NCI-H2107 treated with DMSO at 0.1 percent for 48 hours (cell line): ENCODE data around the gene ZBP1.
"Not testable (repeated sequence)": the region's sequence is repeated elsewhere in the genome, so short reads cannot be mapped to it uniquely, and the experiment has no call there.

Experiments used
- DNase-seq: peaks from one replicate; lab custom pipeline; 2025; ENCODE audit not compliant: unreplicated experiment; lab: John Stamatoyannopoulos, UW

Gene ZBP1

DNA sequence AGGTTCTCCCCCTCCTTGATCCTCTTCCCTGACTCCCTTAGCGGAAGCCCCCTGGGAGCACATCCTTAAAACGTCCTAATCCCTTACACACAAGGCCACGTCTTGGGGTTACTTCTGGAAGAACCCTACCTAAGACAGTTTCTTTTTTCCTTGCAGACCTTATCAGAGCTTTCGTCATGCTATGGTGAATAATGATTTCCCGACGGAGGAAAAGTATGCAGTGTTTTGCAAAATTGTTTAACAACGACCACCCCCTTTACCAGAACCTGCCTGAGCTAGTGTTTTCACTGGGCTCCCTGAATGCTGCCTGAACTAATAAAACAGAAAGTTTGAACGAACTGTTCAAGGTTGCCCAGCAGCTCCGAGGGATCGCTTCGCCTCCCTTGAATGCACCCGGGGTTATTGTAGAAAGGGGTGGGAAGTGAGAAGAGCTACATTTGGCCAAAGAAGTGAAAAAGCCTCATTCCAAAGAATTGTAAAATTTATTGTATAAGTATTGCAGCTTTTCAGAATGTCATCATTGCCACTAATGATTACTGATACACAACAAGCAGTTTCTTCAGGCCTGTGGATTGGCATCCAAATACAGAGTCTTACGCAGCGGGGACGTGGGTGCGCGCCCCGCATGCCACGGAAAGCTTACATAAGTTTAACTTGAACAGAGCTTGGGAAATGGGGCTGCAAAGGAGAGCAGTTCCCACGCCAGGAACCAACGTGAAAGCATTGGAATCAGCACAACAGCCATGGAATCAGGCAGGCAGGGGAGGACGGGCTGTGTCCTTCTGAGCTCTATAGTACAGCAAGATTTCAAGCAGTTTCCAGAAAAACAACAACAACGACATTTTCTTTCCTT, 27.9 kb upstream of the ZBP1 start:
- no peak for DNase-seq

DNA sequence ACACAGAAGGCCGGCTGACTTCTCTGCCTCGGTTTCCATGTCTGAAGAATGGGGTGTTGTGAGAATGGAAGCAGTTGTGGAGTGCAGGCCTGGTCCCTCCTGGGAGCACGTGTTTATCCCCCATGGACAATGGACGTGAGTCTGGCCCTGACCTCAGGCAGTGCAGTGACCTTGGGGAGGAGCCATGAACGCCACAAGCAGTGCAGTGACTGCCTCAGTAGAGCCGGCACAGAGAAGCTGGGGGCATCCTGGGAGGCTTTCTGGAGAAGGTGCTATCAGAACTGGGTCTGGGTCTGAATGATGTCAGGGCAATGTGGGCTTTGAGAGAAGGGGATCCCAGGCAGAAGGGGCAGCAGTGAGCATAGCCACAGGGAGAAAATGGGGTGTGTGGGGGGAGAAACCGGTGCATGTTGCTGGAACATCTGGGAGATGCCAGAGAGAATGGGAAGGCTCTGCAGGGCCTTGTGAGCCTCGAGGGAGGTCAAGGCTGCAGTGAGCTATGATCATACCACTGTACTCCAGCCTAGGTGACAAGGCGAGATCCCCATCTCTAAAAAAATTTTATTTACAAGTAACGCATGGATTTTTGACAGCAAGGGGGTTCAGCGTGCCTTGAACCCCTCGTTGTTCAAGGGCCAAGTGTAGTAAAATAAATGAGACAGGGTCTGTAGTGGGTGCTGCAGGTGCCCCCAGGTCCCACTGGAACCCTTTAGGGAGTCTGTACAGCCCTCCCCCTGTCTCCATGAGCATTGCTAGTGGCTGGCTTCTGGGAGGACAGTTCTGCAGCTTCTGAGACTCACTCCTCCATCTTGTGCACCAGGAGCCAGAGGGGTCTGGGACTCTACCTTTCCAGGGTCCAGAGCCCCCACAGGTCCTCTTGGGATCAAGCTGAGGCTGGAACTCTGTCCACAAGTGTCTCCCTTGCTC, 27.0 kb upstream of the ZBP1 start:
- DNase-seq: no peak

DNA sequence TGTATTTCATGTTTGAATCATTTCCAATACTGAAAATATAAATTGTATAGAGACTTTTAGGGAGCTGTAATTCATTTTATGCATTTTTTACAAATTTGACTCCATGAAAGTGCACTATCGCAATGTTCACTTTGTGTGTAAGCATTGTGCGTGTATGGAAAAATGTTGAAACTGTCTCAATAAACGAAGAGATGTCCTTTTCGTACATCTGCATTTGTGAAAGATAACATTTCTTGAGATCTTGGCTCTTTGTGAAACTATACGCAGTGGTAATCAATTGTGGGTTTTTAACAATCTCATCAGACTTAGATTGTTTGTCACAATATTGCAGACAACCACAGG, 18.6 kb upstream of the ZBP1 start:
- DNase-seq: no peak

DNA sequence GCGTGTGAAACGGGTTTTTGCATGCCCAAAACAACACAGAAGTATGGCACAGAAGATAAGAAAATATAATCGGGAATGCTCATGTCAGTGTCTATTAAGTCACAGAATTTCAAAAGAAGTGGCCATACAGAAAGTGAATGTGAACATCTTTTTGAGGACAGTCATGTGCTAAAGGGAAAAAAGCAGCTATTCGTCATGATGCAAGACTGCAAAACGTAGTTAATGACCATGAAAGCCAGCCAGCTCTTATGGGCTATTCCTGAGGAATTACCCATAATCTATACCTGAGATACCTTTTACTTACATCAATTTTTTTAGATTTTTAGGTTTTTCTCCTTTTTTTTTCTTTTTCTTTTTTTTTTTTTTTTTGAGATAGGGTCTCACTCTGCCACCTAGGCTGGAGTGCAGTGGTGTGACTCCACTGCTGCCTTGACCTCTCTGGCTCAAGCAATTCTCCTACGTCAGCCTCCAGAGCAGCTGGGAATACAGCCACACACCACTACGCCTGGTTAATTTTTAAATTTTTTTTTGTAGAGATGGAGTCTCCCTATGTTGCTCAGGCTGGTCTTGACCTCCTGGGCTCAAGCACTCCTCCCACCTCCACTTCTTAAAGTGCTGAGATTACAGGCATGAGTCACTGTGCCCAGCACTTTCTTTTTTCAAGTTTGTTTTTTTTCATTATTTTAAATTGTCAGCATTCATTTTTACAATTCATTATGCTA, 18.1 kb upstream of the ZBP1 start:
- DNase-seq: no peak

DNA sequence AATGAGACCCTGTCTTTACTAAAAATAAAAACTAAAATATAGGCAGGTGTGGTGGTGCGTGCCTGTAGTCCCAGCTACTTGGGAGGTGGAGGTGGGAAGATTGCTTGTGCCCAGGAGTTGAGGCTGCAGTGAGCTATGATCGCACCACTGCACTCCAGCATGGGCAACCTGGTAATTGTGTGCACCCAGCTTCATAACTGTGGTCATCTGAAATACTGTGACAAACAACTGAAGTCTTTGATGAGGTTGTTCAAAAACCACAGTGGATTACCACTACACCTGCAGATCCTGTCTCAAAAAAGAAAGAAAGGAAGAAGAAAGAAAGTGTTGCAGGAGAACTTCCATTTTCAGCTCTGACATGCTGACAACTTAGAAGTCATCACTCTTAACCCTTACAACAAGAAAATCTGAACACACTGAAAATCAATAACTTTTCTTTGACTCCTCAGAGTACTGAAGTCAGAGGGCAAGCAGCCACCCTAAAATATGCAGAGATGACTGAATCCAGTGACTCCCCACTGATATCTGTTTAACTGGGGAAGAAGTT, 13.8 kb upstream of the ZBP1 start:
- DNase-seq: no peak

DNA sequence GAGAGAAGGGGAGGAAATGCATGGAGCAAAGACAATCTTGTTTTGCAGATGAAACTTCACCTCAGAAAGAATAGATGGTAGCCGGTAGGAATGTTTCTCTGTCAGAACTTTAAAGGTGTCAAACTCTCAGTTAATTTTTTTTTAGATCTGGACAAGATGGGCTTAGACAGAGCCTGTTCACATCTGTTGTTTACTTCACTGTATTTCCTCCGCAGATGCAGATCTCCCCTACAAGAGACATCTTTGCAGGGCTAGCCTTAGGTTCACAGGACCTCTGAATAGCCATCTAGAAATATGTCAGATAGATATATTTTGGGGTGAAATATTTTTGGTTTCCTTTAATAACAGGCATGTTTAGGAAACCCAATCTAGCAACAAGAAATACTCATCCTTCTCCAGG, 12.1 kb upstream of the ZBP1 start:
- DNase-seq: no peak

DNA sequence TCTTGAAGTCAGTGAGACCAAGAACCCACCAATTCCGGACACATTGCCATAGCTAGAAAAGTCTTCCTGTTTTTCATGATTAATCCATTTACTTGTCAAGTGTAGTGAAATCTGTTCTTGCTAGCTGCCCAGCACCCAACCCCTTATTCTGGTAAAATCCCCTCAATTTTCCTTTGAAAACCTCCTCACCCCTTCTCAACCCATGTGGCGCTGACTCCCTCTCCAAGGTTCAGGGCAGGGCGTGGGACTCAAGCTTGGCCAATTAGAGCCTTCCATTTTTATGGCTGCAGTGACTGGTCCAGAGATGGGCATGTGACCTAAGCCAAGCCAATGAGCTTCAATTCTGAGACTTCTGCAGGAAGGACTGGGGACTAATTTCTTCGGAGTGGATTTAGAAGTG, 9.8 kb upstream of the ZBP1 start:
- DNase-seq: no peak

DNA sequence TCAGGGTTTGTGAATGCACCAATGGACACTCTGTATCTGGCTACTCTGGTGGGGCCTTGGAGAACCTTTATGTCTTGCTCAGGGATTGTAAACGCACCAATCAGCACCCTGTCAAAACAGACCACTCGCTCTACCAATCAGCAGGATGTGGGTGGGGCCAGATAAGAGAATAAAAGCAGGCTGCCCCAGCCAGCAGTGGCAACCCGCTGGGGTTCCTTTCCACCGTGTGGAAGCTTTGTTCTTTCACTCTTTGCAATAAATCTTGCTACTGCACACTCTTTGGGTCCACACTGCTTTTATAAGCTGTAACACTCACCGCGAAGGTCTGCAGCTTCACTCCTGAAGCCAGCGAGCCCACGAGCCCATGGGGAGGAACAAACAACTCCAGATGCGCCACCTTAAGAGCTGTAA, 9.3 kb upstream of the ZBP1 start:
- DNase-seq: not testable (repeated sequence)

DNA sequence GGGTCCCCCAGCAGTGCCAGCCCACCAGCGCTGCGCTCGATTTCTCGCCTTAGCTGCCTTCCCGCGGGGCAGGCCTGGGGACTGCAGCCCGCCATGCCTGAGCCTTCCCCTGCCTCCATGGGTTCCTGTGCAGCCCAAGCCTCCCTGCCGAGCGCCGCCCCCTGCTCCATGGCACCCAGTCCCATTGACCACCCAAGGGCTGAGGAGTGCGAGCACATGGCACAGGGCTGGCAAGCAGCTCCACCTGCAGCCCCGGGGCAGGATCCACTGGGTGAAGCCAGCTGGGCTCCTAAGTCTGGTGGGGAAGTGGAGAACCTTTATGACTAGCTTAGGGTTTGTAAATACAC, 8.7 kb upstream of the ZBP1 start:
- DNase-seq: not testable (repeated sequence)

DNA sequence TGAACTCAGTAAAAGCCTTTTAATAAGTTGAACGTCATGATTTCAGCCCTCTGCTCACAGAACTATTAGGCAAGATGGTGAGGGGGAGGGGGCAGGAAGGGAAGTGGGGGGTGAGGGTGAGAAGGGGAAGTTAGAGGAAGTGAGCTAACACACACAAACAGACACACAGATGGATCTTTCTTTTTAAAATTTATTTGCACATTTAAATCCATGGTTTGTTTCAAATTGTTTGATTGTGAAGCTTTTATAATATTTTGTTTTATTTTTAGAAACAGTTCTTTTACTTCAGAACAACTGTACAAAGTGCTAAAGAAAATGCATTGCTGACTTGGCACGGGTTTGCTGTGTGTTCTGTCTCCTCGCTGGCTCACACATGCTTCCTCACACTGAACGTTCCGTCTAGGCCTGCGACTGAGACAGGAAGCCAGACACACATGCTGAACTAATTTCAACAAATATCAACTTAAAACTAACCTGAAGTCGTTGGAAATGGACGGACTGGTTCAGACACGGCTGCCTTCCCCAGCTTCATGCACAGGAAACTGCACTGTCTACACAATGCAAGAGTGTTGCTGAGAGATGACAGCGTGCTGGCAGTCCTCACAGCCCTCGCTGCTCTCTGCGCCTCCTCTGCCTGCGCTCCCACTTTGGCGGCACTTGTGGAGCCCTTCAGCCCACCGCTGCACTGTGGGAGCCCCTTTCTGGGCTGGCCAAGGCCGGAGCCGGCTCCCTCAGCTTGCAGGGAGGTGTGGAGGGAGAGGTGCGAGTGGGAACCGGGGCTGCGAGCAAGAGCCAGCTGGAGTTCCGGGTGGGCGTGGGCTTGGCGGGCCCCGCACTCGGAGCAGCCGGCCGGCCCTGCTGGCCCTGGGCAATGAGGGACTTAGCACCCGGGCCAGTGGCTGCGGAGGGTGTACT, 8.1 kb upstream of the ZBP1 start:
- DNase-seq: no peak

DNA sequence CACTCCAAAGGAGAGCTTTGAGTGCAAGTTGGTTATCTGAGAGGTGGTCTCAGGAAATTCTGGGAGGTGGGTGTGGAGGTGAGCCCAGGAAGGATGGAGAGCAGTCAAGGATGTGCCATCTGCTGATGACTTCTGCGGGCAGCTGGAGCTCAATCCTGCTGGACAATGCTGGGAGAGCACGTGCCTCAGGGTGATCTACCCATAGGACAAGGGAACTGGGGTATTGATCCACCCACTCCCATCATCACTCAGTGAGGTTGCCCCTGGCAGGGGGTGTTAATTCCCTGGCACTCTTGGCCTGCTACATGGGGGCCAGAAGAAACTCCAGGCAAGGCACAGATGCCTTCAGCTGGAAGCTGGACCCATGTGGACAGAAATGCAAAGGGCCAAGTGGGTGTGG, 7.1 kb upstream of the ZBP1 start:
- DNase-seq: no peak

DNA sequence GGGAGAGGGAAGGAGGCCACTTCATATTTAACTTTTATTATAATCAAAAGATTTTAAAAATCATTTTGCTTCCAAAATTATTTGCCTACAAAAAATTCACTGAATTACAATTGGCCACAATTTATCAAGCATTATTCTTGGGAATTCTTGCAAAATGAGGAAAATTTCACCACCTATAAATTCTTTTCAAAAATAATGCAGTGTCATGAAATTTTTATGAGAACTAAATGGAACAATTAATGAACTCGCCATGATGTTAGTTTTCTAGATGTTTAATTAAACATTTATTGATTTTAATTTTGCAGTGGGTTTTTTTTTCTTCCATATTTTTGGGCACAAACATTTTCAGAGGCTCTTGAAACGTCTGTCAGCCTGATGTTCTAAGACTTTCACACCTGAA, 5.8 kb upstream of the ZBP1 start:
- DNase-seq: no peak

DNA sequence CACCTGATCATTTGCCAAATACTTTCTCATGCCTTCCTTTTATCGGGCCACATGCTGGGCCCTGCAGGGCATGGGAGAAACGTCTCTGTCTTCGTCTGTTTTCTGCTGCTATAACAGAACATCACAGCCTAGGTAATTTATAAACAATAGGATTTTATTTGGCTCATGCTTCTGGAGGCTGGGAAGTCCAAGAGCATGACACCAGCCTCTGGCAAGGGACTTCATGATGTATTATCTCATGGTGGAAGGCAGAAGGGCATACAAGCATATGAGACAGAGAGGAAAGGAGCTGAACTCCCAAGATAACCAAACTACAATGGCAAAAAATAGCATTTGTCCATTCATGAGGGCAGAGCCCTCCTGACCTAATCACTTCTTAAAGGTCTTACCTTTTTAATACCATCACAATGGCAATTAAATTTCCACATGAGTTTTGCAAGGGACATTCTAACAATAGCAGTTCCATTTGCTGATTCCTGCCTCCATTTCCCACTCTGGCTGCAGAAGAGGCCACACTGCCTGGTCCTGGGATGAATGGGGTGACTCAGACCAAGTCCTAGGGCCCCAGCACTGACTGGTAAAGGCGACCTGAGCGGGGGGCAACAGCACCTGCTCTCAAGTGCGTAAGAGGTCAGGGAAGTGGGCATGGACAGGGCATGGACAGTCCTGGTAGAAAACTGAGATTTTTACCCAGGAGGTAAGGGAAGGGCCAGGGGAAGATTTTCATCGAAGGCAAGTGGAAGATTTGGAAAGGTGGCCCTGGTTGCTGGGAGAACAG, 5.1 kb upstream of the ZBP1 start:
- DNase-seq: no peak

DNA sequence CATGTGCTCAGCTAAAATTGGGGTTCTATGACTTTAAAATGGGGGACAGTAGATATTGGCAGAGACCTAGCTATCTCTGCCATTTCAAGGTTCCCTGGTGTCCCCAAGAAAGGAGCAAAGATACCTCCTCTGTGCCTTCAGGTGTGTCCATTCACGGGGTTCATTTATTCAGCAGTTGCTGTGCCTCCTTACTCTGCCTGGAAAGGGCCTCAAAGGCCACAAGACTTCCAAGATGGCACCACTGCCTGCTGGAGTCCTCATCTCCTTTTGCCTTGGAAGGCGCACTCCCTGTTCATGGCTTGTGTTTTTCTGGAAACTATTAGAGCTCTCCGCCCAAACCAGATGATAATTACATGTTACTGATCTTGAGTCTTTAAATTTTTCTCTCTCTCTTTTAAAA, 3.9 kb upstream of the ZBP1 start:
- DNase-seq: no peak

DNA sequence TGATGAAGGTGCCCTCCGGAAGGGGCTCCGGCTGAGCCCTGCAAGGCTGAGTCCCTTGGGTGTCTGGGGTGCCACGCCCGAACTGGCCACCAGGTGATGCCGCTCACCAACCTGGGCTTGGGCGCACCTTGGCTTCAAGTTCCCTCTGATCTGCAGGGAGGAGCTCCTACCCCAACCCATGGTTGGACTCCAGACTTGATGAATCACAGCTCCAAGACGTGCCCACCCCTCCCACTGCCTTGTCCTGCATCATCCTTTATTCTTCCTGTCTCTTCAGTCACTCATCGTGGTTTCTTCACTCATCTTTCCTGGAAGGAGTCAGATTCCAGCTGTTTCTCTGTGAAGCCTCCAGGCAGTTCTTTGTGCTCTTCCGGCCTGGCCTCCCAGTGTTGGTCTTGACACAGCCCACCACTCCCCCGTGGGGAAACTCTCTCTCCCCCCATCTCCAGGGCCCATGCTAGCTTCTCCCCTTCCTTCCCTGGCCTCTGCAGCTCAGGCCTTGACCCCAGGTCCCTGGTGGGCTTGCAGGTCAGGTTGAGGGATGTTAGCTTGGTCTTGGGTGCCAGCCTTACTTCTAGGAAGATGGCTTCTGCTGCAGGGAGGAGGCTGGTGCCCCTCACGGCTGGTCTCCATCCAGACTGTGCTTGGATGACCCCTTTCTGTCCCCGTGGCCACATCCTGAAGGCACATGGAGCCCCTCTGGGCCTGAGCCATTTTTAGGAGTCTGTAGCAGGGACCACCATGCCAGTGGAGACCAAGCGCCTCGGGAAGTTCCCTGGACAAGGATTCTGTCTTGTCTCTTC, 2.6 kb upstream of the ZBP1 start:
- DNase-seq: no peak

DNA sequence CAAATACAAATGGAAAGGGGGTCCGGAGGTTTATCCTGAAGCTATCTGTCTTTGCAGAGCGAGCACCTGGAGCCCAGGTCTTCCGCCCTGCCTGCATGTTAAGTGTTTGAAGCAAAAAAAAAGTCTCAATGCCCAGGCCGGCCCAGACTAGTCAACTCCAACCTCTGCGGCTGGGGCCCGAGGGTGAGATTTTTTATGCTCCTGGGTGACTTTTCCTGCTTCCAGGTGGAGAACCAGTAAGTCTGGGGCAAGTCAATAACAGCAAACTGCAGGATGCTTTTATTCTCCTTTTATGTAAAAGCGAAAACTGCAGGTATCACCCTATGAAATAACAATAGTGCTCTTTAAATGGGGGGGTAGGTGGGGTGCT, 2.0 kb upstream of the ZBP1 start:
- DNase-seq: no peak

DNA sequence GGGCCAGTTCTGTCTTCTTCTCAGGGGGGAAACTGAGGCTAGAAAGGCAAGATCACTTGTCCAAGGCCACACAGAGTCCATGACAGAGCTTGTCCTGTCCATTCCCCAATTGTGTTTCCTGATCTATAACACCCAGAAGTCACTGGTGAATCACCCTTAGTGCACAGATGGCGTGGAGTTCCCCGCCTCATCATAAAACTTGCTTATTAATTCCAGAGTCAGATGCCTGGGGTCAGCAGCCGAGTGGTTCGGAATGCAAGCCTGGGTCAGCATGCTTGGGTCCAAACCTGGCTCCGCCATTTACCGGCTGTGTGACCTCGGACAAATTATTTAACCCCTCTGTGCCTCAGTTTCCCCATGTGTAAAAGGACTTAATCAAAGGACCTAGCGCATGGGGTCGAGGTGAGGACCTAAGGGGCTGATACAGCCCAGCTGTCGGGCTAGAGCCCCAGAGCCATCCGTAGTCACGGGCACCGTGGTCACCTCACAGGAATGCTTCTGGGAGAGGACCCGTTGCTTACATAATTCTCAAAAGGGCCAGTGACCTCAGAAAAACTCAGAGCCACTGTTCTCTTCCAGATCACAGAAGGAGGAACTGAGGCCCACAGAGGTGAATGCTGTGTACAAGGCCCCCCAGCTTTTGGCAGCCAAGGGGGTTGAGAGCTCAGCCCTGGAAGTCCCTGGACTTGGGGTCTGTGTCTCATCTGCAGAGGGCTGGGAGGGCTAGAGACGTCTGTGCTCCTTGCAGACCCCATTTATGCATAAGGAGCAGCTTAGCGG, 1.4 kb upstream of the ZBP1 start:
- no peak for DNase-seq

DNA sequence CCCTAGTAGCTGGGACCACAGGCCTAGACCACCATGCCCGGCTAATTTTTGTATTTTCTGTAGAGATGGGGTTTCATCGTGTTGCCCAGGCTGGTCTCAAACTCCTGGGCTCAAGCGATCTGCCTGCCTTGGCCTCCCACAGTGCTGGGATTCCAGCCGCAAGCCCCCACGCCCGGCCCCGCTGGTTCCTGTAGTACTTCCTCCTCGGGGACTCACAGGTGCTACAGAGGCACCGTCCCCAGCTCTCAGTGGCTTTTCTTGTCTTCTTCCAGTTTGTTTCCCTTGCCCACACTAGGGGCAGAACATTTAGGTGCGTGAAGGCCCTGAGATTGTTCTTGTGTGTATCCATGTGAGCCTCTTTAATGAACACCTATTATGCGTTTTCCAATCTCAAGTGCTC, 773 bp upstream of the ZBP1 start:
- no peak for DNase-seq
